ENCODE results near the gene MAP1B.

GRCh38 chr5:72092074-72092473 is 15.2 kb upstream of the MAP1B start:
- no peak for TF ChIP-seq EZH2 (IDR thresholded peaks at IDR 0.05; ENCODE audit: borderline replicate concordance)
- no peak for TF ChIP-seq CTCF (IDR thresholded peaks at IDR 0.05; ENCODE audit: poor library complexity)

All from hepatocyte (in vitro differentiated cells).